Activated T-helper 9 cell treated with anti-CD3 and anti-CD28 coated beads, Interleukin-2, amount 50 U/mL, for 16 hours (primary cell): ENCODE data around the gene CCR7.
A peak's percentile ranks its signal among the peaks of the same experiment; 100 is the strongest.
"Not testable (repeated sequence)": the region's sequence is repeated elsewhere in the genome, so short reads cannot be mapped to it uniquely, and the experiment has no call there.

Experiments used
- DNase-seq: peaks from one replicate; pipeline ENCODE4 v3.0.0-alpha.2; 2020; ENCODE audit warnings: low read depth

Gene CCR7

DNA sequence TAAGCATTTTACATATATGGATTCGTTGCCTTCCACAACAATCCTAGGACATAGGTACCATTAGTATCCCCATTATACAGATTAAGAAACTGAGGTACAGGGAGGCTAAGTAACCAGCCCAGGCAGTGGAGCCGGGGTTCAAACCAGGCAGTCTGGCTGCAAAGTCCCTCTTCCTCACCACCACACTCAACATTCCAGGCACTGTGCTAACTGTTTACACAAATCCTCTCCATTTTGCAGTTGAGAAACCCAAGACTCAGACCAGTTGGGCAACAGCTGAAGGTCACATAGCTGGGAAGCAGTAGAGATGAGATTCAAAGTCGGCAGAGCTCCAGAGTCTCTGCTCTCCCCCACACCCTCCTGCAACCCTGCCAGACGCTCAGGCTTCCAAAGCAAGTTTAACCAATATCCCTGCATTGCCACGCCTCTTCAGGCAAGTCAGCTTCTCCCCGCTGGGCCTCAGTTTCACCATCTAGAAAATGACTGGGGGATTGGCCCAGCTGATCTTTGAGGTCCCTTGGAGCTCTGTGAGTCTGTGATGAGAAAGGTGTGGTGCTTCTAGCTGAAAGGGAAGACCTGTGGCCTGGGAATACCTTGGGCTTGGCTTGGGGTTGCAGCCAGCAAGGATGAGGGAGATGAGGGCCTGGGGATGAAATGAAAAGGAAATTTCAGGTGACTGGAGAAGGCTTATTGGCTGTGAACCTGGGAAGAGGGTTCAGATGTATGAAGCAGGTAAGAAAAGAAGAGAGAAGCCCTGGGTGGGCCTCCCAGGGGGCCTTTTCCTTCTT lies 14.0 kb downstream of the CCR7 start:
- DNase-seq, result no peak

- DNase-seq, result no peak
These were observed 14.7 kb downstream of the CCR7 start for GRCh38 chr17:40550608-40551007.

GRCh38 chr17:40548982-40549685 lies 16.1 kb downstream of the CCR7 start:
- no peak for DNase-seq

GRCh38 chr17:40548491-40548981 lies 16.7 kb downstream of the CCR7 start:
- no peak for DNase-seq

GRCh38 chr17:40547785-40548478 lies 17.3 kb downstream of the CCR7 start:
- no peak for DNase-seq

GRCh38 chr17:40547079-40547784 lies 18.0 kb downstream of the CCR7 start:
- peak; percentile 26 for DNase-seq

DNA sequence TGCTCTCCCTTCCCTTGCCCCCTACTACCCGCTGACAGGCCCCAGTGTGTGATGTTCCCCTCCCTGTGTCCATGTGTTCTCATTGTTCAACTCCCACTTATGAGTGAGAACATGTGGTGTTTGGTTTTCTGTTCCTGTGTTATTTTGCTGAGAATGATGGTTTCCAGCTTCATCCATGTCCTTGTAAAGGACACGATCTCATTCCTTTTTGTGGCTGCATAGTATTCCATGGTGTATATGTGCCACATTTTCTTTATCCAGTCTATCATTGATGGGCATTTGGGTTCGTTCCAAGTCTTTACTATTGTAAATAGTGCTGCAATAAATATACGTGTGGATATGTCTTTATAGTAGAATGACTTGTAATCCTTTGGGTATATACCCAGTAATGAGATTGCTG lies 18.8 kb downstream of the CCR7 start:
- DNase-seq, result not testable (repeated sequence)

GRCh38 chr17:40545660-40546059 lies 19.6 kb downstream of the CCR7 start:
- DNase-seq, result no peak

GRCh38 chr17:40542558-40543411 lies 22.5 kb downstream of the CCR7 start:
- DNase-seq, result peak; percentile 32

DNA sequence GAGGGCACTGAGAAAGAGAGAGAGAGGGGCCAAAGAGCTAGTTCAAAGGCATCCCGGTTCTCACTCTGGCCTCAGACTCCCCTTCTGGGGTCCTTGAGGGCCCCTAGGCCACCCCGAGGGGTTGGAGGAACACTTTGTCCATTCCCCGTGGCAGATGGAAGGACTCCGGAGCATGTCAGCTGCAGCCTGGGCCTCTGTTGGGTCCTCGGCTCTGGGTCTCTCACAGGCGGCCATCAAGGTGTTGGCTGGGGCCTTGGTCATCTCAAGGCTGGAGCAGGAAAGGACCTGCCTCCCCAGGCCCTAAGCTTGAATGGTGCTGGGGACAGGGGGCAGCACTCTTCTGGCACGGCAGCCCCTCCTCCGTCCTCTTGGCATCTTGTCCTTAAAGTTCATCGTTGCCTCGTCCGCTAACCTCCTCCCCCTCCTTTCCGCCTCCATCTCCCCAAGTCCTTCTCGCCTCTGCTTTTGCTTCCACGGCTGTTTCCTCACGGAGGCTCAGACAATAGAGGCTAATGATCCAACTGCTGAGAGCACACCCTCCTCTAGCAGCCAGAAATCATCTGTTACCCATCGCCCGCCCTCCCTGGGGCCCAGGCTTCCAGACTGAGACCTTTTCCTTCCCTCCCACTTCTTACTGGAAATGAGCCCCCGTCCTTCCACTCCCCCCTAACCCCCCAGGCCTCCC lies 23.3 kb downstream of the CCR7 start:
- DNase-seq, result no peak

GRCh38 chr17:40541060-40541872 lies 24.0 kb downstream of the CCR7 start:
- peak; percentile 71 for DNase-seq

DNA sequence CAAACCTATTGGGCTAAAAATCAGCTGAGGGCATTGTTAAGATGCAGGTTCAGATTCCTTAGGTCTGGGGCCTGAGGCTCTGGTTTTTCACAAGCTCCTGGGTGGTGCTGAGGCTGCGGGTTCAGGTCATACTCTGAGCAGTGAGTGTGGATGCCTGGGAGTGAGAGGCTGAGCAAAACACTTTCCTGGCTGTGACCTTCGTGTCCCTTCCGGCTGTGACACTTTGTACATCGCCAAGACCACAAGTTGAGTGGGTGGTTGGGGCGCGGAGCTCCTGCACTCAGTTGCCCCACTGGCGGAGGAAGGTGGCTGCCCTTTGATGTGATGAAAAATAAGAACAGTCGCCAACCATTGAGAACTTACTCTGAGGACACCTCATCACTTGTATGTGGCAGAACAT lies 24.8 kb downstream of the CCR7 start:
- DNase-seq, result peak; percentile 31

DNA sequence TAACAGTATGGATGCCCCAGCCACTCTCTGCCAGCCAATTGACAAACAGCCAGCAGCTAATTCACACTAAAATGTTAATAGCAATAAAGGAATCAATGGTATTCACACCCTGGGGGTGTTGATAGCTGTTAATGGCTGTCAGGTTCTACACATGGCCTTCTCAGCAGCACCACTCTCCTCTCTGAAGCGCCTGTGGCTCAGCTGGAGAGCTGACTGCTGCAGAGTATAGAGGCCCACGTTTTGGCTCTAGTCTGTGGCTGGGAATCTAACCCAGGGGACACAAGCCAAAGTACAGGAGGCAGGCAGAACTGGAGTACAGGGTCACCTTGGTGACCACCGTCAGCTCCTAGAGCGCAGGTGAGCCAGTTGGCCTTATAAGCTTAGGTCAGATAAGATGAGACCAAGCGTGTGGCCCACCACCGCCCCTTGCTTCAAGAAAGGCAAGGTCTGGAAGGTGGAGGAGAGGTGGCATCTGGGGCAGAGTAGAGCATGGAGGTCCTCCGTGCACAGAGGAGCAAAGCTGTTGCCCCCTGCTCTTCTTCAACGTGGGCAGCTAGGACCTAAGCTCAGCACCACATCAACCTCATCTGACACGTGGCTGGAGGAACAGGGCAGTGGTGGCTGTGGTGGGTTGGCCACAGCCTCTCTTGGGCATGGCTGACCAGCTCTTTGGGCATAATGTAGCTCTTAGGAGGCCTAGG lies 25.4 kb downstream of the CCR7 start:
- DNase-seq, result no peak

DNA sequence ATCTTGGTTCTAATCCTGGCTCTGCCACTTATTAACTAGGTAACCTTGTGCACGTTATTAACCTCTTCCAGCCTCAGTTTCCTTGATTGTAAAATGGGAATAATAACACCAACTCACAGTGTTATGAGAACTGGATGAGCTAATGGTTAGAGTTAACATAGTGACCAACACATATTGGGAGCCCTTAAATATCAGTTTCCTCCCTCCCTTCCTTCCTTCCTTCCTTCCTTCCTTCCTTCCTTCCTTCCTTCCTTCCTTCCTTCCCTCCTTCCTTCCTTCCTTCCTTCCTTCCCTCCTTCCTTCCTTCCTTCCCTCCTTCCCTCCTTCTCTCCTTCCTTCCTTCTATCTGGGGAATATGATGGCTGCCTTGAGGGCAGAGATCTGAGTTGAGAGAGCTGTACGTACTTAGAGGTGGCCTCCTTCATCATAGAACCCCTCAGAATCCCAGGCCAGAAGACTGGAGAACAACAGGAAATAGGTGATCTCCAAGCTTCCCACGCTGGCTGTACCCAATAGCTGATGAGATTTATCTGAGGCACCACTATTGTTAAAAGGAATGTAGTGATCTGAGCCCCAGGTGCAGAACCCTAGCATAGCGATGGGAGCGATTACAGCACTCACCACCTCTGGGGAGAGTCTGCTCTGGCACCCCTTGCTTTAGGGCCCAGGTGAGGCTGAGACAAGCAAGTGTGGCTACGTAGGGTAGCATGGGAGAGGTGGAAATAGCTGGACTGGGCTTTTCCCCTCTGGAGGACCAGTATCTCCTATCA lies 26.2 kb downstream of the CCR7 start:
- DNase-seq, result no peak

DNA sequence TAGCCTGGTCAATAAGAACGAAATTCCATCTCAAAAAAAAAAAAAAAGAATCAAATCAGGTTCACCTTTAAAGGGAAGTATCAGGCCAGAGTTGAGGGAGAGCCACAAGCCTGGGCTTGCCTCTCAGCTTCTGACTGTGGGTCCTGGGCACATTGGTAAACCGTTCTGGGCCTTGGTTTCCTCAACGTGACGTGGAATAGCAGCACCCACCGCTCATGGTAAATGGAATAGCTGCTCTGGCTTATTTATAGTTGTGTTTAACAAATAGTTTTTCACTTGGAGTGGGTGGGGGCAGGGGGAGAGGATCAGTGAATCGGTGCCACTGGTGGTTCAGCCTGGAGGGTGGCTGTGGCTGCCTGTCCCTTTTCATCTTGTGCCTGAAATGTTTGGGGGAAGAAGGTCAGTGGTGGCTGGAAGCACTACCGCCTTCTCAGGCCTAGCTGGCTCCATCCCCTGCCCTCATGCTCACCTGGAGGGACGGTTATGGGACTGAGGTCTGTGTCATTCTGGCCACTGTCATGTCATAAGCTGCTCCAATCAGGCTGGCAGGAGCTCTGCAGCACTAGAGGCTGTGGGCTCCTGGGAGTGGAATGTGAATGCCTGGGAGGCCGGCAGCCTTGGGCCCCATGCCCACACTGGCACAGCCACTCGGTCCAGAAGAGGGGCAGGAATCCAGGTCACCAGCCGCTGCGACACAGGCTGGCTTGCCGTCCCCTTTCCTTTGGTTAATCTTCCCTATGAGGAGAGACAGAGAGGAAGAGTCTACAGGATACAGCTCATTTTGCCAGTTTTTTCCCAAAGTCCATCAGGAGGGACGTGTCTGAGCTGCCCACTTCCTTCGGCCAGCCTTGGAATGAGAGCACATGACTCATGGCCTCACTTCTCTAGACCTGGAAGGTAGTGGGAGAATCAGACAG lies 27.0 kb downstream of the CCR7 start:
- no peak for DNase-seq

- no peak for DNase-seq
These were observed 28.7 kb downstream of the CCR7 start for GRCh38 chr17:40536295-40537171.
